Glutamatergic neuron (in vitro differentiated cells): ENCODE measurements around the gene MED17. TPM values are rescaled to one million over a fixed set of nuclear protein-coding genes. Genes with fewer than 3 reads are reported as not detected.

Experiments
- DNase-seq: peaks from one replicate; pipeline ENCODE4 v3.0.0; 2022
- H3K27ac Mint-ChIP-seq: one replicate; pipeline ENCODE4 v1.8.0; 2020; ENCODE audit warnings: mild to moderate bottlenecking, mixed read lengths, inconsistent platforms; ENCODE audit not compliant: unreplicated experiment
- H3K27me3 Mint-ChIP-seq: one replicate; pipeline ENCODE4 v1.8.0; 2020; ENCODE audit warnings: mild to moderate bottlenecking, moderate library complexity, mixed read lengths, inconsistent platforms; ENCODE audit not compliant: unreplicated experiment
- H3K36me3 Mint-ChIP-seq: one replicate; pipeline ENCODE4 v1.8.0; 2020; ENCODE audit warnings: mild to moderate bottlenecking, mixed read lengths, inconsistent platforms; ENCODE audit not compliant: unreplicated experiment
- H3K4me1 Mint-ChIP-seq: one replicate; pipeline ENCODE4 v1.8.0; 2020; ENCODE audit warnings: mild to moderate bottlenecking, low read depth, mixed read lengths, inconsistent platforms; ENCODE audit not compliant: unreplicated experiment
- H3K4me3 Mint-ChIP-seq: one replicate; pipeline ENCODE4 v1.8.0; 2020; ENCODE audit warnings: mild to moderate bottlenecking, mixed read lengths, inconsistent platforms; ENCODE audit not compliant: unreplicated experiment
- H3K9me3 Mint-ChIP-seq: one replicate; pipeline ENCODE4 v1.8.0; 2020; ENCODE audit warnings: mild to moderate bottlenecking, moderate library complexity, mixed read lengths, inconsistent platforms; ENCODE audit not compliant: unreplicated experiment
- CTCF ChIP-seq: fragments of 200-600 bp; sonication (generic); IDR thresholded peaks from one replicate; pipeline ENCODE4 v1.5.0; 2021; ENCODE audit not compliant: partially characterized antibody, unreplicated experiment
- total RNA-seq: library from RNA; stranded (reverse); fragmentation: NEBNext Ultra II Directional; extraction: Animal tissue kit (Norgen Biotek cat#: 25700); gene quantifications from one replicate; pipeline ENCODE4 v1.2.1, GENCODE V29; 2021; ENCODE audit not compliant: unreplicated experiment

MED17 gene
- total RNA-seq, 1 donor from 2014 or later, result 73.0 TPM

GRCh38 chr11:93844568-93844967 is 60.5 kb downstream of the MED17 start:
- no peak for TF ChIP-seq CTCF
- H3K4me3 Mint-ChIP-seq, result no peak overlapping the region
- H3K27ac Mint-ChIP-seq, result no peak overlapping the region
- H3K4me1 Mint-ChIP-seq, result no peaks in the 10 kb centered on the region
- H3K9me3 Mint-ChIP-seq, result no peaks in the 10 kb centered on the region
- H3K36me3 Mint-ChIP-seq, result no peaks in the 10 kb centered on the region
- no peak for DNase-seq
- H3K27me3 Mint-ChIP-seq, result peaks cover 5% of the 10 kb centered on the region

- no peak for DNase-seq
- H3K27me3 Mint-ChIP-seq, result peaks cover 5% of the 10 kb centered on the region
- H3K4me3 Mint-ChIP-seq, result no peak overlapping the region
- H3K27ac Mint-ChIP-seq, result no peak overlapping the region
- no peaks in the 10 kb centered on the region for H3K36me3 Mint-ChIP-seq
- H3K4me1 Mint-ChIP-seq, result no peaks in the 10 kb centered on the region
- TF ChIP-seq CTCF, result no peak
- H3K9me3 Mint-ChIP-seq, result no peaks in the 10 kb centered on the region
These were observed 61.4 kb downstream of the MED17 start for GRCh38 chr11:93845181-93846092.

- Mint-ChIP-seq H3K9me3 (no peaks in the 10 kb centered on the region), H3K4me1 (no peaks in the 10 kb centered on the region), H3K27me3 (peaks cover 6% of the 10 kb centered on the region), H3K27ac (no peak overlapping the region), H3K4me3 (no peak overlapping the region), H3K36me3 (no peaks in the 10 kb centered on the region)
- TF ChIP-seq CTCF, result no peak
- no peak for DNase-seq
These were observed 62.3 kb downstream of the MED17 start for GRCh38 chr11:93846411-93846810.

- Mint-ChIP-seq H3K27ac (no peak overlapping the region), H3K9me3 (no peaks in the 10 kb centered on the region), H3K4me3 (peak overlapping the region; percentile 68), H3K36me3 (no peaks in the 10 kb centered on the region), H3K4me1 (no peaks in the 10 kb centered on the region), H3K27me3 (peaks cover 5% of the 10 kb centered on the region)
- no peak for TF ChIP-seq CTCF
- DNase-seq, result no peak
These were observed 65.1 kb downstream of the MED17 start for GRCh38 chr11:93849201-93849600.
